Keratinocyte (primary cell): Measurements from ENCODE around the gene IFNGR1. TPM values are rescaled to one million over a fixed set of nuclear protein-coding genes. Genes with fewer than 3 reads are reported as not detected.

ENCODE experiments used
- DNase-seq: peaks from one replicate; pipeline ENCODE4 v3.0.0-alpha.2; 2011; ENCODE audit warnings: low read depth, missing footprints, low spot score
- FAIRE-seq: peaks from 2 replicates; lab custom pipeline; 2011; peaks lifted over from hg19 to GRCh38; lab: Jason Lieb, UNC
- H2AFZ ChIP-seq: 2 replicates; pipeline ENCODE4 v1.6.0; 2012; ENCODE audit warnings: low read length, control low read depth, inconsistent platforms; ENCODE audit not compliant: control insufficient read depth
- H3K27ac ChIP-seq: 2 replicates; pipeline ENCODE4 v1.5.1; 2011; ENCODE audit warnings: low read length; ENCODE audit not compliant: control insufficient read depth, insufficient read depth
- H3K27me3 ChIP-seq: 3 replicates; pipeline ENCODE4 v1.6.0; 2011; ENCODE audit warnings: low read length; ENCODE audit not compliant: control insufficient read depth, insufficient read depth; ENCODE audit errors: extremely low read depth
- H3K36me3 ChIP-seq, 2 experiments: 2 replicates in 1 of 2; 3 replicates in 1 of 2; pipeline ENCODE4 v1.5.1; 2011; ENCODE audit warnings: low read length in 2 of 2, mild to moderate bottlenecking in 1 of 2; ENCODE audit not compliant: control insufficient read depth in 2 of 2, insufficient read depth in 2 of 2; ENCODE audit errors: extremely low read depth in 1 of 2
- H3K4me1 ChIP-seq: 3 replicates; pipeline ENCODE4 v1.5.1; 2011; ENCODE audit warnings: low read length; ENCODE audit not compliant: control insufficient read depth, insufficient read depth; ENCODE audit errors: extremely low read depth
- H3K4me2 ChIP-seq: 3 replicates; pipeline ENCODE4 v1.6.0; 2011; ENCODE audit warnings: low read depth, low read length; ENCODE audit not compliant: control insufficient read depth, insufficient read depth; ENCODE audit errors: extremely low read depth
- H3K4me3 ChIP-seq, 3 experiments: fragments of 200-600 bp in 1 of 3; sonication (generic) in 1 of 3; 2 replicates in 2 of 3; 3 replicates in 1 of 3; pipeline ENCODE4 v1.5.1; 2011 to 2016; ENCODE audit warnings: low read length in 3 of 3, mild to moderate bottlenecking in 3 of 3, control low read depth in 2 of 3, inconsistent platforms in 1 of 3, low read depth in 1 of 3, mixed read lengths in 1 of 3, mixed run types in 1 of 3, moderate library complexity in 1 of 3; ENCODE audit not compliant: control insufficient read depth in 2 of 3, insufficient read depth in 2 of 3; ENCODE audit errors: extremely low read depth in 1 of 3
- H3K79me2 ChIP-seq: 2 replicates; pipeline ENCODE4 v1.6.0; 2012; ENCODE audit warnings: low read length; ENCODE audit not compliant: control insufficient read depth, insufficient read depth
- H3K9ac ChIP-seq: 3 replicates; pipeline ENCODE4 v1.6.0; 2011; ENCODE audit warnings: low read length; ENCODE audit not compliant: control insufficient read depth, insufficient read depth; ENCODE audit errors: extremely low read depth
- H3K9me1 ChIP-seq: 3 replicates; pipeline ENCODE4 v1.6.0; 2011; ENCODE audit warnings: low read length; ENCODE audit not compliant: control insufficient read depth, insufficient read depth; ENCODE audit errors: extremely low read depth
- H3K9me3 ChIP-seq: 2 replicates; pipeline ENCODE4 v1.5.1; 2012; ENCODE audit warnings: low read depth, low read length; ENCODE audit not compliant: control insufficient read depth
- H4K20me1 ChIP-seq: 3 replicates; pipeline ENCODE4 v1.6.0; 2011; ENCODE audit warnings: low read length; ENCODE audit not compliant: control insufficient read depth, insufficient read depth; ENCODE audit errors: extremely low read depth
- EZH2 ChIP-seq: IDR thresholded peaks from one replicate; pipeline ENCODE4 v1.6.1; 2012; ENCODE audit warnings: inconsistent platforms, mild to moderate bottlenecking, low read length, moderate library complexity
- dilution Hi-C: fragments of 300-500 bp; cut with MboI; formaldehyde crosslinking; loops from one replicate; pipeline ENCODE4 v1.7.0; 2020; ENCODE audit warnings: low sequenced_read_pairs; ENCODE audit not compliant: extremely low pct_ligation_motif_present
- polyA plus RNA-seq, 5 experiments: library from polyadenylated mRNA; depleted of rRNA in 3 of 5; stranded (reverse) in 3 of 5; stranded (forward) in 1 of 5; unstranded in 1 of 5; fragments of >200 nt; gene quantifications; 1 replicate in 1 of 5; 2 replicates in 3 of 5; 3 replicates in 1 of 5; pipeline versions ENCODE4 v1.2.1 to v1.2.3, GENCODE V29; 2011 to 2012; ENCODE audit warnings: missing spikeins in 2 of 5, low read depth in 1 of 5, low replicate concordance in 1 of 5
- TF ChIP-seq, protein P1 (sequence below), 3 experiments: IDR thresholded peaks in 1 of 3; conservative IDR thresholded peaks in 1 of 3; optimal IDR thresholded peaks in 1 of 3; 2 replicates in 2 of 3; 3 replicates in 1 of 3; pipeline versions ENCODE3 to v1.5.1; 2011; ENCODE audit warnings: low read length in 3 of 3, mild to moderate bottlenecking in 3 of 3, moderate library complexity in 2 of 3, control low read depth in 1 of 3, inconsistent platforms in 1 of 3; ENCODE audit not compliant: insufficient read depth in 2 of 3; ENCODE audit errors: extremely low read depth in 1 of 3

Gene IFNGR1
- polyA plus RNA-seq, 1 donor (not counting 4 experiments of a cell fraction or from before 2014, with no cell fraction given), result 109 TPM

DNA sequence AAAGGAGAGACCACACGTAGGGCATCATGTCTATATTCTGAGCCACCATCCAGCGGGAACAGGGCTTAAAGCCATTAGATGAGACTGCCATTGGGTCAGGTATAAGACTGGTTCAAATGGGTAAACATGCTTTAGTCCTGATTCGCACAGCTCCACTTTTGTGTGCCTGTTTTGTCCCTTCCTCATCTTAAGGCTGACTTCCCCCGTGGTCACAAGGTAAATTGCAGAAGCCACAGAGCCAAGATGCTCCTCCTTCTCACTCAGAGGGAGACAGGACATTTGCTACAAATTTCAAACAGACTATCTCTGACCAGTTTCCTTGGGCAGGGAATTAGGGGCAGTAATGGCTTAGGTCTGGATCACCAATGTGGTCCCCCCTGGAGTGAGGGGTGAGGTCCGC lies 11.4 kb upstream of the IFNGR1 start:
- DNase-seq (no peak), FAIRE-seq (no peak)
- H3K79me2 ChIP-seq, result no peaks in the 10 kb centered on the region
- H3K27me3 ChIP-seq, result no peaks in the 10 kb centered on the region
- dilution Hi-C loops, result no loop called here
- no peaks in the 10 kb centered on the region for H3K36me3 ChIP-seq
- H3K9me1 ChIP-seq, result no peaks in the 10 kb centered on the region
- H3K4me1 ChIP-seq, result peaks cover 17% of the 10 kb centered on the region
- TF ChIP-seq, protein P1, sequence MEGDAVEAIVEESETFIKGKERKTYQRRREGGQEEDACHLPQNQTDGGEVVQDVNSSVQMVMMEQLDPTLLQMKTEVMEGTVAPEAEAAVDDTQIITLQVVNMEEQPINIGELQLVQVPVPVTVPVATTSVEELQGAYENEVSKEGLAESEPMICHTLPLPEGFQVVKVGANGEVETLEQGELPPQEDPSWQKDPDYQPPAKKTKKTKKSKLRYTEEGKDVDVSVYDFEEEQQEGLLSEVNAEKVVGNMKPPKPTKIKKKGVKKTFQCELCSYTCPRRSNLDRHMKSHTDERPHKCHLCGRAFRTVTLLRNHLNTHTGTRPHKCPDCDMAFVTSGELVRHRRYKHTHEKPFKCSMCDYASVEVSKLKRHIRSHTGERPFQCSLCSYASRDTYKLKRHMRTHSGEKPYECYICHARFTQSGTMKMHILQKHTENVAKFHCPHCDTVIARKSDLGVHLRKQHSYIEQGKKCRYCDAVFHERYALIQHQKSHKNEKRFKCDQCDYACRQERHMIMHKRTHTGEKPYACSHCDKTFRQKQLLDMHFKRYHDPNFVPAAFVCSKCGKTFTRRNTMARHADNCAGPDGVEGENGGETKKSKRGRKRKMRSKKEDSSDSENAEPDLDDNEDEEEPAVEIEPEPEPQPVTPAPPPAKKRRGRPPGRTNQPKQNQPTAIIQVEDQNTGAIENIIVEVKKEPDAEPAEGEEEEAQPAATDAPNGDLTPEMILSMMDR (optimal IDR thresholded peaks at IDR 0.05 in 1 of 3, IDR thresholded peaks at IDR 0.05 in 1 of 3, conservative IDR thresholded peaks at IDR 0.05 in 1 of 3; ENCODE audit: extremely low read depth in 1 of 3, insufficient read depth in 2 of 3, low read length in 3 of 3), result no peak
- TF ChIP-seq EZH2, result no peak
- no peak overlapping the region for H3K4me3 ChIP-seq
- H3K27ac ChIP-seq, result no peak overlapping the region
- no peaks in the 10 kb centered on the region for H4K20me1 ChIP-seq
- H3K9ac ChIP-seq, result no peak overlapping the region
- no peaks in the 10 kb centered on the region for H3K9me3 ChIP-seq
- no peak overlapping the region for H2AFZ ChIP-seq
- H3K4me2 ChIP-seq, result no peak overlapping the region

DNA sequence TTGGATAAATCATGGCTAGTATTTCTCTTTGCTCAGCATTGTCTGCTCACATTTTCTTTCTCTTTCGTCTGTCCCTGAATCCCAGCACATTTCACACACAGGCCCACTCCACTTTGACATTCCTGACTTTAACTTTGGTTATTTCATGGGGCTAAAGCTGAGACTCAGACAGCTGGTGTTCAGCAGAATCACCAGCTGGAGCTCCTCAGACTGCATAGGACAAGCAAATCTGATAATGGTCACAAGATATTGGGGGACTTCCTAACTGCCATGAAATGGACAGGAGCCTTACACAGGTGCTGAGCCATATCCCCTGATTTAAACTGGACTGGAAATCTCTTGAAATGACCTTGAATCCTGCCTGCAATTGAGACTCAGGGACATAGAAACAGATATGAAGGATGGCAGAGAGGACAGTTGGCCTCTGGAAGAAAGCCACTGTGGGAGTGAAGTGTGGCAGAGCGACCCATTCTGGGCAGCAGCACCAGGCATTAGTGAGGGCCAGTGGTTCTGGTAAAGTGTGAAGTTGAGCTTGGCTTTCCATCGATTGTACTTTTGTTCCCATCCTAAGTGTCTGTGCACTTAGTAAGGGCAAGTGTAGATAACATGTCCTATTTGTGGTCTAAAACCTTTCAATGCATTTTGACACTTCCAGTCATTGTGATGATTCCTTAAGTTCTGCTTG lies 10.0 kb upstream of the IFNGR1 start:
- Histone ChIP-seq H3K9me3 (no peaks in the 10 kb centered on the region), H3K9me1 (no peaks in the 10 kb centered on the region), H3K4me1 (peaks cover 9% of the 10 kb centered on the region), H3K27me3 (no peaks in the 10 kb centered on the region), H3K27ac (no peak overlapping the region), H2AFZ (no peak overlapping the region), H4K20me1 (no peaks in the 10 kb centered on the region), H3K79me2 (no peaks in the 10 kb centered on the region), H3K36me3 (no peaks in the 10 kb centered on the region), H3K9ac (no peak overlapping the region), H3K4me3 (no peak overlapping the region), H3K4me2 (no peak overlapping the region)
- TF ChIP-seq EZH2, result no peak
- TF ChIP-seq, protein P1 (optimal IDR thresholded peaks at IDR 0.05 in 1 of 3, IDR thresholded peaks at IDR 0.05 in 1 of 3, conservative IDR thresholded peaks at IDR 0.05 in 1 of 3; ENCODE audit: extremely low read depth in 1 of 3, insufficient read depth in 2 of 3, low read length in 3 of 3), result no peak
- dilution Hi-C loops, result no loop called here
- FAIRE-seq (no peak), DNase-seq (no peak)
